ENCODE data around the gene PTGDR2.

PTGDR2 gene

DNA sequence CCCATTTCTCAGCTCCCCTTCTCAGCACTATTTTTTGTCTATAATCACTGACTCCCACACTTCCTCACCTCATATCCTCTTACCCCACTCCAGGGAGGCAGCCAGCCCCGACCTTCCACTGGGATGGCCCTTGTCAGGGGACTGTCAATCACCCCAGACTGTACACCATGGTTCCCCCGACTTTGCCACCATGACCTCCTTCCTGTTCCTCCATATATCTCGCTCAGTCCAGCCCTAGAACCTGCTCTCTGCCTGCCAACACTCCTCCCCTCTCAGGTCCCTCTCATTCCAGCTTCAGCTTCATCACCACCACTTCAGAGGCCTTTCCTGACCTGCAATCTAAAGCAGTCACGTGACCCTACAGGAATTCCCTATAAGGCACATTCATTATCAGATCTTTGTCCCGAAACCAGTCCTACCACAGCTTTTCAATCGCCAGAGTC is 34.1 kb upstream of the PTGDR2 start:
- H3K27ac ChIP-seq (ENCODE audit: low read length), result no peak overlapping the region
- no peaks in the 10 kb centered on the region for H3K27me3 ChIP-seq (ENCODE audit: low read depth, low read length)
- peaks cover 0 to 3% of the 10 kb centered on the region in 2 donors for H3K4me1 ChIP-seq (ENCODE audit: control insufficient read depth in 1 of 2, insufficient read depth in 2 of 2, low read length in 2 of 2)
- H3K9me3 ChIP-seq (ENCODE audit: control insufficient read depth in 1 of 2, low read length in 2 of 2), result no peaks in the 10 kb centered on the region
- no peak overlapping the region for H3K4me3 ChIP-seq (ENCODE audit: low read depth in 1 of 2, low read length in 2 of 2)
- H3K36me3 ChIP-seq (ENCODE audit: control insufficient read depth in 1 of 2, insufficient read depth in 2 of 2, low read length in 2 of 2), result peaks cover 26 to 34% of the 10 kb centered on the region in 2 donors

DNA sequence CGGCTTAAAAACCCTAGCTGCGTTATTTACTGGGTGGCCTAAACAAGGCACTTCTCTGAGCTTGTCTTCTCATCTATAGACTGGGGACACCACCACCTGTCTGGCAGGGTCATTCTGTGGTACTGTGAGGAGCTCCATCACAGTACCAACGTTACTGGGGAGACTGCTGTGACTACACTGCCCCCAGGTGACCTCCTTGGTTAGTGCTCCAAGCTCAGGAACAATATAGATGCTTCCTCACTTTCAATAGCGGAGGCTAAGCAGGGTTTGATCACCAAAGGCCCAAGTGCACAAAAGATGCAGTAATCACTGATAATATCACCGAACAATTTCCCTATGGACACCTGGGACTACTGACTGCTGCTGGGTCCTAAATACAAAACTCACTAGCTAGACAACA is 31.8 kb upstream of the PTGDR2 start:
- H3K36me3 ChIP-seq (ENCODE audit: control insufficient read depth in 1 of 2, insufficient read depth in 2 of 2, low read length in 2 of 2), result peaks cover 16 to 20% of the 10 kb centered on the region in 2 donors
- H3K4me1 ChIP-seq (ENCODE audit: control insufficient read depth in 1 of 2, insufficient read depth in 2 of 2, low read length in 2 of 2), result peaks cover 0 to 3% of the 10 kb centered on the region in 2 donors
- no peak overlapping the region for H3K27ac ChIP-seq (ENCODE audit: low read length)

GRCh38 chr11:60880643-60881282 is 25.0 kb upstream of the PTGDR2 start:
- Histone ChIP-seq H3K4me1 (ENCODE audit: control insufficient read depth in 1 of 2, insufficient read depth in 2 of 2, low read length in 2 of 2) (no peaks in the 10 kb centered on the region), H3K27me3 (ENCODE audit: low read depth, low read length) (no peaks in the 10 kb centered on the region), H3K36me3 (ENCODE audit: control insufficient read depth in 1 of 2, insufficient read depth in 2 of 2, low read length in 2 of 2) (peaks cover 5 to 9% of the 10 kb centered on the region in 2 donors), H3K9me3 (ENCODE audit: control insufficient read depth in 1 of 2, low read length in 2 of 2) (no peaks in the 10 kb centered on the region), H3K27ac (ENCODE audit: low read length) (no peak overlapping the region), H3K4me3 (ENCODE audit: low read depth in 1 of 2, low read length in 2 of 2) (no peak overlapping the region)

More for the DNA sequence above, 31.8 kb upstream of the PTGDR2 start:
- no peak overlapping the region for H3K4me3 ChIP-seq (ENCODE audit: low read depth in 1 of 2, low read length in 2 of 2)
- no peaks in the 10 kb centered on the region for H3K9me3 ChIP-seq (ENCODE audit: control insufficient read depth in 1 of 2, low read length in 2 of 2)
- H3K27me3 ChIP-seq (ENCODE audit: low read depth, low read length), result no peaks in the 10 kb centered on the region

DNA sequence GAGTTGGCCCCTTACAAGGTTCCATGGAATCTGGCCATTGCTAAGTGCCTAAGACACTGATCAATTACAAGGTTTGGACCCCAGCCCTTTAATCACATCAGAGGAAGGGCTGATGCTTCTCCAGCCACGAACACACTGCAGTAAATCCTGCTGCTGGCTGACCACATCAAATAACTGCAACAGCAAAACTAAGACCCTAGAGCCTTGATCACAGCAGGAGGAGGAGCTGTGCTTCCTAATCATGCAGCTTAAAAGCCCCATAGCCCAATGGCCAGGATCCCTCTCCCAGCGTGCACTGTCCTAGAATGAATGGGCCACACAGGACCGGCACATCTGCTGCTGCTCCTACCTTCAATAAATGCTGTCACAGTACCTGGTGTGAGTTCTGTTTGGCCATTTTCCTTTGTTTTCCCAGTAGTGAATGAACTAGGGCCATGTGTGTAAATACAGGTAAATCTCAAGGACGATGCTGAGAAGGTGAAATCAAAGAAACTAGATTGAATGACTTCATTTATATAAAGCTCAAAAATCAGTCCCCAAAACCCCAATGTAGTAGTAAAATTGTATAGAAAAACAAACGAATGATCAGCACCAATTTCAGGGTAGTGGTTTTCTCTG is 24.3 kb upstream of the PTGDR2 start:
- no peak overlapping the region for H3K27ac ChIP-seq (ENCODE audit: low read length)
- H3K27me3 ChIP-seq (ENCODE audit: low read depth, low read length), result no peaks in the 10 kb centered on the region
- H3K4me3 ChIP-seq (ENCODE audit: low read depth in 1 of 2, low read length in 2 of 2), result no peak overlapping the region
- H3K9me3 ChIP-seq (ENCODE audit: control insufficient read depth in 1 of 2, low read length in 2 of 2), result no peaks in the 10 kb centered on the region
- H3K4me1 ChIP-seq (ENCODE audit: control insufficient read depth in 1 of 2, insufficient read depth in 2 of 2, low read length in 2 of 2), result no peaks in the 10 kb centered on the region
- peaks cover 5 to 9% of the 10 kb centered on the region in 2 donors for H3K36me3 ChIP-seq (ENCODE audit: control insufficient read depth in 1 of 2, insufficient read depth in 2 of 2, low read length in 2 of 2)

GRCh38 chr11:60879104-60879503 is 23.4 kb upstream of the PTGDR2 start:
- H3K4me3 ChIP-seq (ENCODE audit: low read depth in 1 of 2, low read length in 2 of 2), result no peak overlapping the region
- H3K9me3 ChIP-seq (ENCODE audit: control insufficient read depth in 1 of 2, low read length in 2 of 2), result no peaks in the 10 kb centered on the region
- peaks cover 5 to 9% of the 10 kb centered on the region in 2 donors for H3K36me3 ChIP-seq (ENCODE audit: control insufficient read depth in 1 of 2, insufficient read depth in 2 of 2, low read length in 2 of 2)
- H3K27ac ChIP-seq (ENCODE audit: low read length), result no peak overlapping the region
- no peaks in the 10 kb centered on the region for H3K4me1 ChIP-seq (ENCODE audit: control insufficient read depth in 1 of 2, insufficient read depth in 2 of 2, low read length in 2 of 2)
- H3K27me3 ChIP-seq (ENCODE audit: low read depth, low read length), result no peaks in the 10 kb centered on the region

GRCh38 chr11:60878245-60879101 is 22.7 kb upstream of the PTGDR2 start:
- Histone ChIP-seq H3K27me3 (ENCODE audit: low read depth, low read length) (no peaks in the 10 kb centered on the region), H3K4me1 (ENCODE audit: control insufficient read depth in 1 of 2, insufficient read depth in 2 of 2, low read length in 2 of 2) (no peaks in the 10 kb centered on the region), H3K27ac (ENCODE audit: low read length) (no peak overlapping the region), H3K9me3 (ENCODE audit: control insufficient read depth in 1 of 2, low read length in 2 of 2) (no peaks in the 10 kb centered on the region), H3K36me3 (ENCODE audit: control insufficient read depth in 1 of 2, insufficient read depth in 2 of 2, low read length in 2 of 2) (peaks cover 5 to 9% of the 10 kb centered on the region in 2 donors), H3K4me3 (ENCODE audit: low read depth in 1 of 2, low read length in 2 of 2) (no peak overlapping the region)

DNA sequence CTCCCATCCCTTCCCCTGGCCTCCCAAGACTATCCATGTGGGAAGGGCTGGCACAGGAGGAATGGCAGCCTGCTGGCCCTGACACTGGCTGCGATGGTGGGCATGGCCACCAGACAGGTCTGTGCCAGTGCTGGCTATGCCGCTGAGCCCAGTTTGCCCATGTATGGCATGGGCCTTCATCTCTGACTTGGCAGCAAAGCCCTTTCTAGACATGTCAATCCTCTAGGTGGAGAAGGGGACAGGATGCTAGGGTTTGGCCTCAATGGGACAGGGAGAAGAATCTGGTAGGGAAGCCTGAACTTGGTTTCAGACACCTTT is 20.4 kb upstream of the PTGDR2 start:
- H3K27me3 ChIP-seq (ENCODE audit: low read depth, low read length), result no peaks in the 10 kb centered on the region
- no peak overlapping the region for H3K27ac ChIP-seq (ENCODE audit: low read length)
- H3K4me3 ChIP-seq (ENCODE audit: low read depth in 1 of 2, low read length in 2 of 2), result no peak overlapping the region
- peaks cover 5 to 9% of the 10 kb centered on the region in 2 donors for H3K36me3 ChIP-seq (ENCODE audit: control insufficient read depth in 1 of 2, insufficient read depth in 2 of 2, low read length in 2 of 2)
- peaks cover 8 to 15% of the 10 kb centered on the region in 2 donors for H3K4me1 ChIP-seq (ENCODE audit: control insufficient read depth in 1 of 2, insufficient read depth in 2 of 2, low read length in 2 of 2)
- H3K9me3 ChIP-seq (ENCODE audit: control insufficient read depth in 1 of 2, low read length in 2 of 2), result no peaks in the 10 kb centered on the region

- H3K9me3 ChIP-seq (ENCODE audit: control insufficient read depth in 1 of 2, low read length in 2 of 2), result no peaks in the 10 kb centered on the region
- H3K4me3 ChIP-seq (ENCODE audit: low read depth in 1 of 2, low read length in 2 of 2), result no peak overlapping the region
- H3K4me1 ChIP-seq (ENCODE audit: control insufficient read depth in 1 of 2, insufficient read depth in 2 of 2, low read length in 2 of 2), result peaks cover 8 to 15% of the 10 kb centered on the region in 2 donors
- no peak overlapping the region for H3K27ac ChIP-seq (ENCODE audit: low read length)
- no peaks in the 10 kb centered on the region for H3K27me3 ChIP-seq (ENCODE audit: low read depth, low read length)
- H3K36me3 ChIP-seq (ENCODE audit: control insufficient read depth in 1 of 2, insufficient read depth in 2 of 2, low read length in 2 of 2), result peaks cover 5 to 7% of the 10 kb centered on the region in 2 donors
Observed at GRCh38 chr11:60875366-60876167, 19.8 kb upstream of the PTGDR2 start.

DNA sequence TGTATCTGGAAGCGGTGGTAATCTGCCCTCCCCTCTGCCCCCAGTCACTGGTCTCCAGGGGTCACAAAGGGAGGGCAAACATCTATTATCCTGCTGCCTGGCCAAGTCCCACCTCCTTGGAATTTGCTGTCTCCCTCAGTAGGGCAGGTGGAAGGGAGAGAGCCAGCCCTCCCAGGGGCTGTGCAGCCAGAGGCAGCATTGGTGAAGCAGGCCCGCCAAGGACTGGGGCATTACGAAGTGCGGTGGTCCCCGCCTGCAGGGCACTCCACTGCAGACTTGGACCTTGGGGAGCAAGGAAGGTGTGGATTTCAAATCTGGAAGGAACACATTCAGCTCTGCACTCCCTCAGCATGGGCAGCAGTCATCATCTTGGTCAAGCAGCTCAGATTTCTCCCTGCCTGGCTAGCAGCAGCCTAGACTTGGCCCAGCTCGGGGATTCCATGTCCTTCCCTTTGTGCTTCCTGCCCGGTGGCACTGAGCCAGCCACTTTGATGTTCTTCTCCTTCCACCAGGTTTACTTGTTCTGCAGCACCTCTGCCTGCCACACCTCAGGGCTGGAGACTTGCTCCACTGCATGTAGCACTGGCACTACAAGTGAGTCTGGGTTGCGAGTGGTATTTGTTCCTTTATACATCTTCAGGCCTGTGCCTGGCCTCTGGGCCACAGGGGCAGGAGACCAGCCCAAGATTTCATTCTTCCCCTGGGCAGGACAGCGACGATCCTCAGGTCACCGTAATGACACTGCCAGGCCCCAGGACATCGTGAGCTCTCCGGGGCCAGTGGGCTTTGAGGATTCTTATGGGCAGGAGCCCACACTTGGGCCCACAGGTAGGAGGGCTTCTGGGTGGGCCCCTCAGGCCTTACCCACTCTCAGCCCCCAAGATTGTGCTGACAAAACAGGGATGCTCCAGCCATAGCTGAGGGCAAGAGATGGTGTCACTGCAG is 18.9 kb upstream of the PTGDR2 start:
- no peaks in the 10 kb centered on the region for H3K36me3 ChIP-seq (ENCODE audit: control insufficient read depth in 1 of 2, insufficient read depth in 2 of 2, low read length in 2 of 2)
- H3K9me3 ChIP-seq (ENCODE audit: control insufficient read depth in 1 of 2, low read length in 2 of 2), result no peaks in the 10 kb centered on the region
- H3K27ac ChIP-seq (ENCODE audit: low read length), result no peak overlapping the region
- no peak overlapping the region for H3K4me3 ChIP-seq (ENCODE audit: low read depth in 1 of 2, low read length in 2 of 2)
- H3K4me1 ChIP-seq (ENCODE audit: control insufficient read depth in 1 of 2, insufficient read depth in 2 of 2, low read length in 2 of 2), result peaks cover 8 to 15% of the 10 kb centered on the region in 2 donors
- no peaks in the 10 kb centered on the region for H3K27me3 ChIP-seq (ENCODE audit: low read depth, low read length)

- Histone ChIP-seq H3K36me3 (ENCODE audit: control insufficient read depth in 1 of 2, insufficient read depth in 2 of 2, low read length in 2 of 2) (no peaks in the 10 kb centered on the region), H3K9me3 (ENCODE audit: control insufficient read depth in 1 of 2, low read length in 2 of 2) (no peaks in the 10 kb centered on the region), H3K4me1 (ENCODE audit: control insufficient read depth in 1 of 2, insufficient read depth in 2 of 2, low read length in 2 of 2) (peaks cover 8 to 15% of the 10 kb centered on the region in 2 donors), H3K27ac (ENCODE audit: low read length) (no peak overlapping the region), H3K27me3 (ENCODE audit: low read depth, low read length) (no peaks in the 10 kb centered on the region), H3K4me3 (ENCODE audit: low read depth in 1 of 2, low read length in 2 of 2) (no peak overlapping the region)
Observed at GRCh38 chr11:60873533-60873932, 17.8 kb upstream of the PTGDR2 start.

Data from muscle layer of duodenum (tissue), 2 donors.